PC-9 (cell line): Measurements from ENCODE around the gene TMOD1. TPM values are rescaled to one million over a fixed set of nuclear protein-coding genes. Genes with fewer than 3 reads are reported as not detected.

Experiments
- BruUV-seq: library from RNA; stranded (reverse); fragments of 400-500 nt; replicated peaks from 2 replicates; lab custom pipeline; 2021; lab: Mats Ljungman, UMichigan
- CTCF ChIA-PET: fragments of 300-600 bp; sonication (Branson Sonifier 250); formaldehyde crosslinking; loops from one replicate; lab custom pipeline; 2022; ENCODE audit warnings: antibody characterized with exemption; lab: Charles Lee
- POLR2A ChIA-PET: fragments of 300-600 bp; sonication (Branson Sonifier 250); formaldehyde crosslinking; loops from one replicate; lab custom pipeline; 2022; ENCODE audit warnings: antibody characterized with exemption; ENCODE audit not compliant: unreplicated experiment; lab: Charles Lee
- DNase-seq, 2 experiments: peaks; one replicate each; pipeline versions ENCODE4 v3.0.0 to v3.0.0-alpha.2; 2015 to 2022; ENCODE audit warnings: mixed read lengths in 1 of 2
- H2AFZ ChIP-seq: fragments of 200-600 bp; sonication (generic); 2 replicates; pipeline ENCODE4 v1.8.1; 2017; ENCODE audit warnings: antibody characterized with exemption
- H3F3A ChIP-seq: fragments of 200-600 bp; sonication (generic); 2 replicates; pipeline ENCODE4 v1.8.1; 2017; ENCODE audit warnings: antibody characterized with exemption, mild to moderate bottlenecking, low read depth; ENCODE audit not compliant: insufficient read depth
- H3K27ac ChIP-seq: fragments of 200-600 bp; sonication (generic); 2 replicates; pipeline ENCODE4 v1.6.1; 2016; ENCODE audit warnings: mixed run types
- H3K27me3 ChIP-seq: fragments of 200-600 bp; sonication (generic); 2 replicates; pipeline ENCODE4 v1.6.1; 2016; ENCODE audit warnings: low read depth, mixed run types; ENCODE audit not compliant: insufficient read depth
- H3K36me3 ChIP-seq: fragments of 200-600 bp; sonication (generic); 2 replicates; pipeline ENCODE4 v1.6.1; 2016; ENCODE audit warnings: low read depth, mixed run types
- H3K4me1 ChIP-seq: fragments of 200-600 bp; sonication (generic); replicated peaks from 2 replicates; pipeline ENCODE4 v1.6.1; 2016; ENCODE audit warnings: mixed run types; ENCODE audit not compliant: insufficient read depth
- H3K4me2 ChIP-seq: fragments of 200-600 bp; sonication (generic); 2 replicates; pipeline ENCODE4 v1.6.1; 2017; ENCODE audit warnings: mixed run types
- H3K4me3 ChIP-seq: fragments of 200-600 bp; sonication (generic); 2 replicates; pipeline ENCODE4 v1.6.1; 2016; ENCODE audit warnings: mixed run types
- H3K79me2 ChIP-seq: fragments of 200-600 bp; sonication (generic); 2 replicates; pipeline ENCODE4 v1.6.1; 2017; ENCODE audit warnings: low read depth, mixed run types
- H3K9me2 ChIP-seq: fragments of 200-600 bp; sonication (generic); 2 replicates; pipeline ENCODE4 v1.8.1; 2017; ENCODE audit warnings: mild to moderate bottlenecking; ENCODE audit not compliant: insufficient read depth
- H3K9me3 ChIP-seq: fragments of 200-600 bp; sonication (generic); 2 replicates; pipeline ENCODE4 v1.8.1; 2016; ENCODE audit warnings: low read depth; ENCODE audit not compliant: insufficient read depth
- H4K20me1 ChIP-seq: fragments of 200-600 bp; sonication (generic); 2 replicates; pipeline ENCODE4 v1.8.1; 2017; ENCODE audit not compliant: insufficient read depth
- CTCF ChIP-seq: fragments of 200-600 bp; sonication (generic); conservative IDR thresholded peaks from 2 replicates; pipeline ENCODE4 v1.6.1; 2017; ENCODE audit warnings: mixed run types, antibody characterized with exemption, mild to moderate bottlenecking, moderate library complexity
- EZH2 ChIP-seq: fragments of 200-600 bp; sonication (generic); IDR thresholded peaks from 2 replicates; pipeline ENCODE4 v1.8.0; 2017; ENCODE audit warnings: antibody characterized with exemption, low read depth
- intact Hi-C: fragments of 100-400 bp; cut with micrococcal nuclease; formaldehyde crosslinking; loops from one replicate; pipeline ENCODE4 v1.10.0; 2022; ENCODE audit not compliant: unreplicated experiment
- total RNA-seq: library from RNA; stranded (reverse); gene quantifications from 2 replicates; pipeline ENCODE4 v1.2.3, GENCODE V29; 2021

The TMOD1 gene
- total RNA-seq, 1 experiment from 2014 or later = 6.8 TPM

GRCh38 chr9:97548819-97549540 is 47.5 kb downstream of the TMOD1 start:
- no peak overlapping the region for H3K4me2 ChIP-seq
- intact Hi-C loops = loop anchor here (5.0 kb wide), 1 partner anchor 47 kb away; the partner anchor contains the start of gene TMOD1
- no peak for DNase-seq
- H2AFZ ChIP-seq = no peak overlapping the region
- peaks cover 9% of the 10 kb centered on the region; the same call in 1 of the 2 replicates for H3K4me1 ChIP-seq
- H3K9me3 ChIP-seq = no peaks in the 10 kb centered on the region
- no peak overlapping the region for H3K27ac ChIP-seq
- no peaks in the 10 kb centered on the region for H3K79me2 ChIP-seq
- no peaks in the 10 kb centered on the region for H3K9me2 ChIP-seq
- H3F3A ChIP-seq = 0 out of 2 replicates have a peak, but pooled peaks cover 2% of the 10 kb centered on the region
- CTCF ChIA-PET = no interaction called here
- H4K20me1 ChIP-seq = no peaks in the 10 kb centered on the region
- H3K4me3 ChIP-seq = no peak overlapping the region
- POLR2A ChIA-PET = no interaction called here
- BruUV-seq = no TSS peak
- no peaks in the 10 kb centered on the region for H3K36me3 ChIP-seq
- TF ChIP-seq EZH2 = no peak
- no peak for TF ChIP-seq CTCF
- H3K27me3 ChIP-seq = no peaks in the 10 kb centered on the region

- Histone ChIP-seq H3K4me2 (no peak overlapping the region), H3K9me2 (no peaks in the 10 kb centered on the region), H3K9me3 (no peaks in the 10 kb centered on the region), H3K36me3 (no peaks in the 10 kb centered on the region), H4K20me1 (no peaks in the 10 kb centered on the region), H3F3A (no peaks in the 10 kb centered on the region), H3K27me3 (no peaks in the 10 kb centered on the region), H2AFZ (no peak overlapping the region), H3K4me1 (peaks cover 8% of the 10 kb centered on the region; the same call in 1 of the 2 replicates), H3K79me2 (no peaks in the 10 kb centered on the region), H3K4me3 (no peak overlapping the region), H3K27ac (no peak overlapping the region)
- BruUV-seq = no TSS peak
- DNase-seq = no peak
- no peak for TF ChIP-seq EZH2
- no peak for TF ChIP-seq CTCF
- ChIA-PET CTCF (no interaction called here), POLR2A (no interaction called here)
- intact Hi-C loops = no loop called here
Measured at GRCh38 chr9:97550386-97550785, 48.9 kb downstream of the TMOD1 start.

- H3K4me3 ChIP-seq = no peak overlapping the region
- BruUV-seq = no TSS peak
- no peaks in the 10 kb centered on the region for H3K9me3 ChIP-seq
- no peak overlapping the region for H2AFZ ChIP-seq
- CTCF ChIA-PET = no interaction called here
- POLR2A ChIA-PET = no interaction called here
- no peaks in the 10 kb centered on the region for H3K9me2 ChIP-seq
- intact Hi-C loops = no loop called here
- H4K20me1 ChIP-seq = no peaks in the 10 kb centered on the region
- no peak for DNase-seq
- H3K4me2 ChIP-seq = no peak overlapping the region
- no peaks in the 10 kb centered on the region for H3F3A ChIP-seq
- no peaks in the 10 kb centered on the region for H3K36me3 ChIP-seq
- no peaks in the 10 kb centered on the region for H3K27me3 ChIP-seq
- H3K27ac ChIP-seq = no peak overlapping the region
- TF ChIP-seq EZH2 (no peak), CTCF (no peak)
- peaks cover 8% of the 10 kb centered on the region; the same call in 1 of the 2 replicates for H3K4me1 ChIP-seq
- H3K79me2 ChIP-seq = no peaks in the 10 kb centered on the region
Measured at GRCh38 chr9:97551308-97551707, 49.8 kb downstream of the TMOD1 start.
